ENCODE data around the gene ST6GAL2.

GRCh38 chr2:106816974-106817373 lies 69.0 kb downstream of the ST6GAL2 start:
- TF ChIP-seq CTCF (conservative IDR thresholded peaks at IDR 0.05; ENCODE audit: low read depth in 2 of 2): no peak
- TF ChIP-seq REST (IDR thresholded peaks at IDR 0.05; ENCODE audit: unreplicated experiment): no peak
- no peak for TF ChIP-seq POLR2AphosphoS5 (IDR thresholded peaks at IDR 0.05; ENCODE audit: low read depth)
- TF ChIP-seq EZH2phosphoT487 (IDR thresholded peaks at IDR 0.05; ENCODE audit: unreplicated experiment): no peak
- no peak for TF ChIP-seq EZH2 (IDR thresholded peaks at IDR 0.05; ENCODE audit: low read depth, unreplicated experiment)
- no peak for TF ChIP-seq CREB1 (CRISPR knock-in tag; IDR thresholded peaks at IDR 0.05; ENCODE audit: low read depth)
- no peak for TF ChIP-seq NANOG (IDR thresholded peaks at IDR 0.05; ENCODE audit: borderline replicate concordance)
